ENCODE measurements around the gene ARID1B.
"Not testable (repeated sequence)": the region's sequence is repeated elsewhere in the genome, so short reads cannot be mapped to it uniquely, and the experiment has no call there.

Gene ARID1B

DNA sequence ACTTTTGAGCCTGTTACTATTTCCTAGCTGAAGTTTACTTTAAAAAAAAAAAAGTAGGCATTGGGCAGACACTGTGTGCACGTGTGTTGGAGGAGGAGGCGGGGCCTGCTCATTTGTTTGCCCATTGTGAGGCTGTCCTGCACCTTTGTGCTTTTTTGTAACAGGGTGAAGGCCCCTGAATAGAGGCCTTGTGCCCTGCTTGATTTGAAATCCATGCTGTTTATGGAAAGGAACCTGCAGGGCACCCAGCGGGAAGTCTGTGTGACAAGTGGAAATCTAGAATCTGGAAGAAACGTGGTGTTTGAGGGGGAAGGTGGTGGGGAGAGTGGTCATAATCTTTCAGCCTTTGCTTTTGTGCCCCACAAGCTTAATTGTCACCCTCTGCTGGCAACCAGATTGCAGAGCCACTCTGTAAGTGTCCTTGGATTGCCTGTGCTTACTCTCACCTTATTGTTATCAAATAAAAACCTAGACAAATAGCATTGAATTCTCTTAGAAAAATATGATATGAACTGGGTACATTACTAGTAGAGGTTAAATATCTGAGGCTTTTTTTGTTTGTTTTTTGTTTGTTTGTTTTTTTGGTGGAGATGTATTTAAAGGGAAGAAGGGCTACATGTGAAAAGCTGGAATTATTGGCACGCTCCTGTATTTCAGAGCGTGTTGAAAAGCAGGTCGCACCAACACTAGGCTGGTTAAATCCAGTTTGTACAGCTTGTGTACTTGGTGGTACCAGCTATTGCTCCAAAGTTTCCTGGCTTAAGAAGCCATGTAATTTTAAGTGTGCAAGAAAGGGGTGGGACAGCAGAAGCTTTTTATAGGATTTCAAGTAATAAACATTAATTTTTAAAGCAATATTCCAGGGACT lies 156.3 kb downstream of the ARID1B start:
- no peaks in the 10 kb centered on the region for H3K9me3 ChIP-seq (ENCODE audit: control insufficient read depth, low read length)
- H3K9ac ChIP-seq (ENCODE audit: low read length), result peak overlapping the region; percentile 31
- H3K4me1 ChIP-seq (ENCODE audit: control insufficient read depth, insufficient read depth, low read length), result peaks cover 14% of the 10 kb centered on the region
- H3K36me3 ChIP-seq (ENCODE audit: control insufficient read depth, insufficient read depth, low read length), result no peaks in the 10 kb centered on the region
- no peaks in the 10 kb centered on the region for H3K27me3 ChIP-seq (ENCODE audit: control insufficient read depth, insufficient read depth, low read length)
- H3K4me3 ChIP-seq (ENCODE audit: low read length), result no peak overlapping the region

- Histone ChIP-seq H3K36me3 (ENCODE audit: control insufficient read depth, insufficient read depth, low read length) (no peaks in the 10 kb centered on the region), H3K27me3 (ENCODE audit: control insufficient read depth, insufficient read depth, low read length) (no peaks in the 10 kb centered on the region), H3K4me3 (ENCODE audit: low read length) (no peak overlapping the region), H3K4me1 (ENCODE audit: control insufficient read depth, insufficient read depth, low read length) (peaks cover 14% of the 10 kb centered on the region), H3K9me3 (ENCODE audit: control insufficient read depth, low read length) (no peaks in the 10 kb centered on the region), H3K9ac (ENCODE audit: low read length) (no peak overlapping the region)
Measured at GRCh38 chr6:156934069-156934460, 156.9 kb downstream of the ARID1B start.

GRCh38 chr6:156935000-156935399 lies 157.8 kb downstream of the ARID1B start:
- Histone ChIP-seq H3K27me3 (ENCODE audit: control insufficient read depth, insufficient read depth, low read length) (no peaks in the 10 kb centered on the region), H3K9ac (ENCODE audit: low read length) (no peak overlapping the region), H3K36me3 (ENCODE audit: control insufficient read depth, insufficient read depth, low read length) (no peaks in the 10 kb centered on the region), H3K4me3 (ENCODE audit: low read length) (no peak overlapping the region), H3K4me1 (ENCODE audit: control insufficient read depth, insufficient read depth, low read length) (peaks cover 16% of the 10 kb centered on the region), H3K9me3 (ENCODE audit: control insufficient read depth, low read length) (no peaks in the 10 kb centered on the region)

GRCh38 chr6:156938143-156938542 lies 161.0 kb downstream of the ARID1B start:
- Histone ChIP-seq H3K36me3 (ENCODE audit: control insufficient read depth, insufficient read depth, low read length) (no peaks in the 10 kb centered on the region), H3K27me3 (ENCODE audit: control insufficient read depth, insufficient read depth, low read length) (no peaks in the 10 kb centered on the region), H3K9ac (ENCODE audit: low read length) (no peak overlapping the region), H3K9me3 (ENCODE audit: control insufficient read depth, low read length) (no peaks in the 10 kb centered on the region), H3K4me3 (ENCODE audit: low read length) (no peak overlapping the region), H3K4me1 (ENCODE audit: control insufficient read depth, insufficient read depth, low read length) (peaks cover 27% of the 10 kb centered on the region)

DNA sequence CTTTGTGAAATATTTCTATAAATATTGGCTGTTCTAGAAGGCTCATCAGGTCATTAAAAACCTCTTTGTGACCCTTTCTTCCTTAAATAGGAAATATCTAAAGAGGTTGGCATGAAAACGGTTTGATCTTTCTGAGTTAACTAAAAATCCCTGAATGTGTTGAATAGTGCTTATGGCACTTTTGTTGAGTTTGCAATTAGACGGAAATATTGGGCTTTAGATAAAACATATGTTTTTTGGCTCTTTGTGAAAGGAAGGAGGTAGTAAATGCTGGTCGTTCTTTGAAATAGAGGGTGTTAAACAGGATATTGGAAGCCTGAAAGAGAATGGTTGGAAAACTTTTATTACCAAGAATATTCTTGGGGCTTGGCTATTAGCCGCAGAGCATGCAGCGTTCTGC lies 163.0 kb downstream of the ARID1B start:
- no peak overlapping the region for H3K4me3 ChIP-seq (ENCODE audit: low read length)
- no peak overlapping the region for H3K9ac ChIP-seq (ENCODE audit: low read length)
- no peaks in the 10 kb centered on the region for H3K36me3 ChIP-seq (ENCODE audit: control insufficient read depth, insufficient read depth, low read length)
- no peaks in the 10 kb centered on the region for H3K27me3 ChIP-seq (ENCODE audit: control insufficient read depth, insufficient read depth, low read length)
- H3K4me1 ChIP-seq (ENCODE audit: control insufficient read depth, insufficient read depth, low read length), result peaks cover 14% of the 10 kb centered on the region
- H3K9me3 ChIP-seq (ENCODE audit: control insufficient read depth, low read length), result no peaks in the 10 kb centered on the region

DNA sequence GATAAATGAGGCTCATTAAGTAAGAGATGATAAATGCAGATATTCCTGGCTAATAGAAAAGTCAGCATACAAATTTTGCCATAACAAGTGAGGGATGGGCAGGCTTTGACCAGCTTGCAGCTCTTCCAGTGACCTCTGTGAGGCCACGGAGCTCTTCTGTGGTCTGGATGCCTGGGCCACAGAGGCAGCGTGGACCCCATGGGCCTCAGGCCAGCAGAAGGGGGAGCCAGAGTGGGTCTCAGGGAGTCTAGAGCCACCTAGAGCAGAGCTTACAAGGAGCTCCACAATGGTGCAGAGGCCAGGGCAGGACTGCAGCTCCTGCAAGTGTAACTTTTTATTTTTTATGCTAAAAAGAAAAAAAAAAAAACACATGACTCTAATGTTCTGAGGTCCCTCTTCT lies 165.1 kb downstream of the ARID1B start:
- no peaks in the 10 kb centered on the region for H3K9me3 ChIP-seq (ENCODE audit: control insufficient read depth, low read length)
- H3K9ac ChIP-seq (ENCODE audit: low read length), result no peak overlapping the region
- H3K27me3 ChIP-seq (ENCODE audit: control insufficient read depth, insufficient read depth, low read length), result no peaks in the 10 kb centered on the region
- no peaks in the 10 kb centered on the region for H3K36me3 ChIP-seq (ENCODE audit: control insufficient read depth, insufficient read depth, low read length)
- peaks cover 14% of the 10 kb centered on the region for H3K4me1 ChIP-seq (ENCODE audit: control insufficient read depth, insufficient read depth, low read length)
- H3K4me3 ChIP-seq (ENCODE audit: low read length), result no peak overlapping the region

DNA sequence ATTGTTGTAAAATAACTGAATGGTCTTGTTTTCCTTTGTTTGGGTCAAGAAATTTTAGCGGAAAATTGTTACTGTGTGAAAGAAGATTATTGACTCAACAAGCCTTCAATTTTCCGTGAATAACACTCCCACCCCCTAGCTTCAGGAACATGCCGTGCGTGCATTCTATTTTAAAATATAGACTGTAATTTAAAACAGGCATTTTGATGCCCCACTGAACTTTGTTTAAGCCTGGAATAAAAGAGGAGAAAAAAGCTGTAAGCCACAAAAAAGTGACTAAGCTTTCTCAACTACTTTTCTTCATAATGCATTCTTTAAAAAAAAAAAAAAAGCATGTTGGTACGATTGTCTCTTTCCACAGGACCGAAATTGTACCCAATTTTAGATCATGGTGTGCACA lies 166.0 kb downstream of the ARID1B start:
- Histone ChIP-seq H3K4me3 (ENCODE audit: low read length) (no peak overlapping the region), H3K4me1 (ENCODE audit: control insufficient read depth, insufficient read depth, low read length) (peaks cover 14% of the 10 kb centered on the region), H3K27me3 (ENCODE audit: control insufficient read depth, insufficient read depth, low read length) (no peaks in the 10 kb centered on the region), H3K9ac (ENCODE audit: low read length) (no peak overlapping the region), H3K9me3 (ENCODE audit: control insufficient read depth, low read length) (no peaks in the 10 kb centered on the region), H3K36me3 (ENCODE audit: control insufficient read depth, insufficient read depth, low read length) (no peaks in the 10 kb centered on the region)

- no peak overlapping the region for H3K4me3 ChIP-seq (ENCODE audit: low read length)
- H3K36me3 ChIP-seq (ENCODE audit: control insufficient read depth, insufficient read depth, low read length), result no peaks in the 10 kb centered on the region
- H3K4me1 ChIP-seq (ENCODE audit: control insufficient read depth, insufficient read depth, low read length), result peaks cover 16% of the 10 kb centered on the region
- no peak overlapping the region for H3K9ac ChIP-seq (ENCODE audit: low read length)
- H3K27me3 ChIP-seq (ENCODE audit: control insufficient read depth, insufficient read depth, low read length), result no peaks in the 10 kb centered on the region
- H3K9me3 ChIP-seq (ENCODE audit: control insufficient read depth, low read length), result no peaks in the 10 kb centered on the region
Measured at GRCh38 chr6:156943816-156944215, 166.6 kb downstream of the ARID1B start.

DNA sequence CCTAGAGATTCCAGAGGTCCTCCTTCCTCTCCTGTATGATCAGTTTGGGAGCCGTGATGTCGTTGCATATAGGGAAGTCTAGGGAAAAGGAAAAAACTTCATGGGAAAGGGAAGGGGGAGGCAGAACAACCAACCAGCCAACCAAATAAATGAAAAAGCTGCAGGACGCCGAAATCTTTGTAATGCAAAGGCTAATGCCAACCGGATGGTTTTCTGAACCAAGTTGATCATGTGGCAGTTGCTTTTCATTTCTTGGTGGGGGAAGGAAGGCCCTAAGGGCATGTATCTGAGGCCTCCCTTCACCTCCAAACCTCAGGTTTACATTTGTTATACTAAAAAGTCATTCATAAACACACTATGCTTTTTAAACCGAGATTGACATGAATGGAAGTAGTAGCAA lies 167.2 kb downstream of the ARID1B start:
- no peaks in the 10 kb centered on the region for H3K27me3 ChIP-seq (ENCODE audit: control insufficient read depth, insufficient read depth, low read length)
- H3K9ac ChIP-seq (ENCODE audit: low read length), result no peak overlapping the region
- no peaks in the 10 kb centered on the region for H3K36me3 ChIP-seq (ENCODE audit: control insufficient read depth, insufficient read depth, low read length)
- H3K9me3 ChIP-seq (ENCODE audit: control insufficient read depth, low read length), result no peaks in the 10 kb centered on the region
- peaks cover 21% of the 10 kb centered on the region for H3K4me1 ChIP-seq (ENCODE audit: control insufficient read depth, insufficient read depth, low read length)
- H3K4me3 ChIP-seq (ENCODE audit: low read length), result no peak overlapping the region

GRCh38 chr6:156945789-156946172 lies 168.6 kb downstream of the ARID1B start:
- not testable (repeated sequence) for H3K9me3 ChIP-seq (ENCODE audit: control insufficient read depth, low read length); H3K27me3 ChIP-seq (ENCODE audit: control insufficient read depth, insufficient read depth, low read length); H3K9ac ChIP-seq (ENCODE audit: low read length); H3K4me3 ChIP-seq (ENCODE audit: low read length); H3K36me3 ChIP-seq (ENCODE audit: control insufficient read depth, insufficient read depth, low read length)
- peaks cover 14% of the 10 kb centered on the region for H3K4me1 ChIP-seq (ENCODE audit: control insufficient read depth, insufficient read depth, low read length)

- H3K9me3 ChIP-seq (ENCODE audit: control insufficient read depth, low read length), result no peaks in the 10 kb centered on the region
- no peaks in the 10 kb centered on the region for H3K27me3 ChIP-seq (ENCODE audit: control insufficient read depth, insufficient read depth, low read length)
- H3K4me1 ChIP-seq (ENCODE audit: control insufficient read depth, insufficient read depth, low read length), result peaks cover 10% of the 10 kb centered on the region
Measured at GRCh38 chr6:156946370-156946936, 169.3 kb downstream of the ARID1B start.

GRCh38 chr6:156948277-156948676 lies 171.1 kb downstream of the ARID1B start:
- H3K9ac ChIP-seq (ENCODE audit: low read length), result no peak overlapping the region
- no peaks in the 10 kb centered on the region for H3K9me3 ChIP-seq (ENCODE audit: control insufficient read depth, low read length)
- H3K36me3 ChIP-seq (ENCODE audit: control insufficient read depth, insufficient read depth, low read length), result no peaks in the 10 kb centered on the region
- H3K4me3 ChIP-seq (ENCODE audit: low read length), result no peak overlapping the region
- H3K27me3 ChIP-seq (ENCODE audit: control insufficient read depth, insufficient read depth, low read length), result no peaks in the 10 kb centered on the region
- H3K4me1 ChIP-seq (ENCODE audit: control insufficient read depth, insufficient read depth, low read length), result peaks cover 13% of the 10 kb centered on the region

More at GRCh38 chr6:156946370-156946936, 169.3 kb downstream of the ARID1B start:
- Histone ChIP-seq H3K36me3 (ENCODE audit: control insufficient read depth, insufficient read depth, low read length) (no peaks in the 10 kb centered on the region), H3K9ac (ENCODE audit: low read length) (no peak overlapping the region), H3K4me3 (ENCODE audit: low read length) (no peak overlapping the region)

All from mucosa of stomach (tissue), 1 donor.